Astrocyte of the spinal cord (primary cell): ENCODE data around the gene OR4D6.

Experiments used
- DNase-seq: peaks from one replicate; pipeline ENCODE4 v3.0.0; 2011; ENCODE audit warnings: low read depth, low spot score
- H3K4me3 ChIP-seq: 2 replicates; pipeline ENCODE4 v1.5.1; 2011; ENCODE audit warnings: low read depth, mild to moderate bottlenecking, low read length, moderate library complexity
- in situ Hi-C: cut with HindIII; loops from 2 replicates; pipeline ENCODE4 v1.10.0; 2017; ENCODE audit warnings: low sequenced_read_pairs
- TF ChIP-seq, protein P1 (sequence below): IDR thresholded peaks from 2 replicates; pipeline ENCODE4 v1.5.1; 2012; ENCODE audit warnings: low read depth, mild to moderate bottlenecking, low read length, inconsistent platforms

The OR4D6 gene

DNA sequence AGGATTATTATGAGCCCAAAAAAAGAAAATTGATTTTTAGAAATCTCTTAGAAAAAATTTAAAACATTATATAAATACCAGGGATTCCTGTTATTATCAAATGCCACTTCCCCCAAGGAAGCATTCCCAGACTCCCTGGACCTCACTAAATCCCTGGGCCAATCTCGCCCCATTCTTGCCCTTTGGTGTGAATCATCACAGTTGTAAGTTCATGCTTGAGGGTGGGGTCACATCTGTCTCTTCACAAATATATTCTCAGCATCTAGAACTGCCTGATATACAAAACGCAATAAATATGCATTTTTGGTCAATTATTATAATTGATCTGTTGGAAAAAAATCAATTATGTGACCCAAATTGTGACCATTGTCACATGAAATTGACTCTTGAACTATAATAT, 8.3 kb upstream of the OR4D6 start:
- no peak overlapping the region for H3K4me3 ChIP-seq
- TF ChIP-seq, protein P1, sequence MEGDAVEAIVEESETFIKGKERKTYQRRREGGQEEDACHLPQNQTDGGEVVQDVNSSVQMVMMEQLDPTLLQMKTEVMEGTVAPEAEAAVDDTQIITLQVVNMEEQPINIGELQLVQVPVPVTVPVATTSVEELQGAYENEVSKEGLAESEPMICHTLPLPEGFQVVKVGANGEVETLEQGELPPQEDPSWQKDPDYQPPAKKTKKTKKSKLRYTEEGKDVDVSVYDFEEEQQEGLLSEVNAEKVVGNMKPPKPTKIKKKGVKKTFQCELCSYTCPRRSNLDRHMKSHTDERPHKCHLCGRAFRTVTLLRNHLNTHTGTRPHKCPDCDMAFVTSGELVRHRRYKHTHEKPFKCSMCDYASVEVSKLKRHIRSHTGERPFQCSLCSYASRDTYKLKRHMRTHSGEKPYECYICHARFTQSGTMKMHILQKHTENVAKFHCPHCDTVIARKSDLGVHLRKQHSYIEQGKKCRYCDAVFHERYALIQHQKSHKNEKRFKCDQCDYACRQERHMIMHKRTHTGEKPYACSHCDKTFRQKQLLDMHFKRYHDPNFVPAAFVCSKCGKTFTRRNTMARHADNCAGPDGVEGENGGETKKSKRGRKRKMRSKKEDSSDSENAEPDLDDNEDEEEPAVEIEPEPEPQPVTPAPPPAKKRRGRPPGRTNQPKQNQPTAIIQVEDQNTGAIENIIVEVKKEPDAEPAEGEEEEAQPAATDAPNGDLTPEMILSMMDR, result no peak
- in situ Hi-C loops, result no loop called here
- no peak for DNase-seq

- in situ Hi-C loops, result no loop called here
- H3K4me3 ChIP-seq, result no peak overlapping the region
- TF ChIP-seq, protein P1, result no peak
- DNase-seq, result no peak
These were observed 3.2 kb downstream of the OR4D6 start for GRCh38 chr11:59459916-59460315.

DNA sequence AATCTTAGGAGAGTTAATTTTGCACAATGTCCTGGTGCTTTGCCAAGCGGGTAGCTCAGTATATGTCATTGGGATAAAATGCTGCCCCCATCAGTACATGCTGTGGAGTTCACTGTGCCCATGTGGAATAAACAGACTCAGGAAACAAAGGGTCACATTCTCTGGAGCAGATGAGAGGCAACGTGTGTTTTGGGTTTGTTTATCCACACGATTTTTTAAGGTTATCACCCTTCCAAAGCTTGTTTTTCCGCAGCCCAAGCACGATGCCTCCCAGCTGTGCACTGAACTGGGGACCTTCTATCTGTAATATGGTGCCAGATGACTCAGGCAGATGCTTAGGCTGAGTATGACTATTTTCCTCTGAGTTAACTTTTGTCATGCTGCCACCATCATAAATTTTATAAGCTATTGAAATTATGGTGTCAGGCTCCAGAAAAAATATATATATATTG, 6.5 kb downstream of the OR4D6 start:
- in situ Hi-C loops, result no loop called here
- TF ChIP-seq, protein P1, result no peak
- H3K4me3 ChIP-seq, result no peak overlapping the region
- no peak for DNase-seq

DNA sequence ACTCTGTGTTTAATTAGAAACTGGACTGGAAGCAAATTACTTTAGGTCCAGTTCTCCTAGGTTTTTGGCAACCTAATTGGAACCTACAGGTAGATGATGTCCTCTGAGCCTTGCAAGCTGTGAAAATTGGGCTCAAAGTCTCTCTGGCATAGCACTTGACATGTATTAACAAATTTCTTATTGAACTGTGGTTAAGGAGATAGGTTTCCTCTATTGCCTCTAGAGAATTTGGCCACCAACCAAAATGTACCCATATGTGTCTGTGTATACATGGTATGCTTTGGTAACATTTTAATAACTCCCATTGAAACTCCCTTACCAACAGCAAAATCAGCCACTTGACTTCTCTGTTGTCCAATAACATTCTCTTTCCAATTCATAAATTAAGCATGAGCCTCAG, 16.3 kb downstream of the OR4D6 start, which contains the start of gene OR4D10:
Gene OR4D10, plus strand, starts transcription at position 301 of the 400 bp plus-strand sequence. CDS start 4,115 bp downstream, outside the sequence.
- DNase-seq, result no peak
- in situ Hi-C loops, result no loop called here
- TF ChIP-seq, protein P1, result no peak
- H3K4me3 ChIP-seq, result no peak within 1 kb of the TSS

DNA sequence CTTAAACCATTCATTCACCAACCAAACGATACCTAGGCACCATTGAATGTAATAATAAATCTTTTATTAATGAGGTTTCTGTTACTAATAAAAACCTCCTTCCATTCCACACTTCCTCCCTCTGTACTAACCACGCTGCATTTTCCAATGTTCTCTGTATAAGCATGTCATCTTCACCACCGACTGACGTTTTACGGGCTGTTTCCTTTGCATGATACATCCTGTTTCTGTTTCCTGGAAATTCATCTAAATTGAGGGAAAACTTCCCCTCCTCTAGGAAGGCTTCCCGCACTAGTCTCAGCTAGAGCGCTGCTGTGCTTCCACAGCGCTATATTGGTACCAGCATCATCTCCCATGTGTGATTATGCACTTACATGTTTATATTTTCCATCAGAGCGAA, 18.4 kb downstream of the OR4D6 start:
- H3K4me3 ChIP-seq, result no peak overlapping the region
- DNase-seq, result no peak
- TF ChIP-seq, protein P1, result no peak
- in situ Hi-C loops, result no loop called here

DNA sequence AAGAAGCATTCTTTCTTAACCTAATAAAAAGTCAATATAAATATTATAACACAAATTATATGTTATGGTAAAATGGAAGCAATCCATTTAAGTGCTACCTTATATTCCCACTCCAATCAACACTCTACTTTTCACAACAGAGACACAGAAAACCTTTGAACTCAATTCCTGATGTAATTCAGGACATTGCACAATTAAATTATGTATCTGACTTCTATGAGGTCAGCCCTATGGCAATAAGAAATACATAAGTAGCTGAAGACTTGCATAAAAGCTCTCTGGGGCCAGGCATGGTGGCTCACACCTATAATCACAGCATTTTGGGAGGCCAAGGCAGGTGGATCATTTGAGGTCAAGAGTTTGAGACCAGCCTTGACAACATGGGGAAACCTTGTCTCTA, 23.1 kb downstream of the OR4D6 start:
- no peak overlapping the region for H3K4me3 ChIP-seq
- TF ChIP-seq, protein P1, result no peak
- no peak for DNase-seq
- in situ Hi-C loops, result no loop called here

DNA sequence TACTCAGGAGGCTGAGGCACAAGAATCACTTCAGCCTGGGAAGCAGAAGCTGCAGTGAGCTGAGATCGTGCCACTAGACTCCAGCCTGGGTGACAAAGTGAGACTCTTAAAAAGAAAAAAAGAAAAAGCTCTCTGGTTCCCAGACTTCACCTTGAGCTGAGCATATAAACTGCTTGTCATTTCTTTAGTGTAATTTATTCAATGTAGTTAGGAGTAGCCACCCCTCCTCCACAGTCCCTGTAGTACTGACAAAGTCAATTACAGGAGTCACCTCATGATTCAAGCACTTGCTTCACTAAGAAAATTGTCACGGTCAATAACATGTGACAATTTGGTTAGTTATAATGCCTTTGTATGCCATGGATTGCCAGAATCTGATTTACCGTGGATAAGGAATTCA, 23.6 kb downstream of the OR4D6 start:
- TF ChIP-seq, protein P1, result no peak
- no peak overlapping the region for H3K4me3 ChIP-seq
- in situ Hi-C loops, result no loop called here
- DNase-seq, result no peak
